Measurements from ENCODE around the gene ITPKB.

ITPKB gene

GRCh38 chr1:226650236-226650841, 88.7 kb downstream of the ITPKB start:
- intact Hi-C loops (cut with DNase I), result no loop called here
- DNase-seq, result no peak

GRCh38 chr1:226649780-226650179, 89.3 kb downstream of the ITPKB start:
- intact Hi-C loops (cut with DNase I), result no loop called here
- DNase-seq, result peak in 10 of 42 donors; percentile 39 to 69 (median 54)

- intact Hi-C loops (cut with DNase I), result no loop called here
- DNase-seq, result no peak
Observed at GRCh38 chr1:226649244-226649643, 89.8 kb downstream of the ITPKB start.

- no peak for DNase-seq
- intact Hi-C loops (cut with DNase I), result no loop called here
Observed at GRCh38 chr1:226648421-226648820, 90.7 kb downstream of the ITPKB start.

GRCh38 chr1:226647719-226648118, 91.4 kb downstream of the ITPKB start:
- DNase-seq, result no peak
- intact Hi-C loops (cut with DNase I), result no loop called here

- intact Hi-C loops (cut with DNase I), result no loop called here
- no peak for DNase-seq
Observed at GRCh38 chr1:226646870-226647449, 92.1 kb downstream of the ITPKB start.

GRCh38 chr1:226646026-226646869, 92.8 kb downstream of the ITPKB start:
- DNase-seq, result no peak
- intact Hi-C loops (cut with DNase I), result no loop called here

GRCh38 chr1:226645279-226645976, 93.7 kb downstream of the ITPKB start:
- DNase-seq, result no peak
- intact Hi-C loops (cut with DNase I), result no loop called here

- peak in 3 of 42 donors; percentile 48 to 68 (median 54) for DNase-seq
- intact Hi-C loops (cut with DNase I), result no loop called here
Observed at GRCh38 chr1:226644541-226645176, 94.4 kb downstream of the ITPKB start.

- no peak for DNase-seq
- intact Hi-C loops (cut with DNase I), result no loop called here
Observed at GRCh38 chr1:226643611-226644540, 95.2 kb downstream of the ITPKB start.

GRCh38 chr1:226643177-226643576, 95.9 kb downstream of the ITPKB start:
- DNase-seq, result peak in 39 of 42 donors; percentile 43 to 91 (median 71)
- intact Hi-C loops (cut with DNase I), result no loop called here

- DNase-seq, result no peak
- intact Hi-C loops (cut with DNase I), result no loop called here
Observed at GRCh38 chr1:226642421-226642820, 96.7 kb downstream of the ITPKB start.

GRCh38 chr1:226641671-226642231, 97.3 kb downstream of the ITPKB start:
- peak in 1 of 42 donors; percentile 4 for DNase-seq
- intact Hi-C loops (cut with DNase I), result no loop called here

- intact Hi-C loops (cut with DNase I), result no loop called here
- peak in 1 of 42 donors; percentile 17 for DNase-seq
Observed at GRCh38 chr1:226640321-226641136, 98.6 kb downstream of the ITPKB start.

- peak in 5 of 42 donors; percentile 6 to 23 (median 10) for DNase-seq
- intact Hi-C loops (cut with DNase I), result loop anchor here (10.0 kb wide), 2 partner anchors 45 to 795 kb away; no protein-coding TSS in a partner anchor
Observed at GRCh38 chr1:226639631-226640061, 99.4 kb downstream of the ITPKB start.

- intact Hi-C loops (cut with DNase I), result loop anchor here (10.0 kb wide), 2 partner anchors 46 to 796 kb away; no protein-coding TSS in a partner anchor
- DNase-seq, result peak in 9 of 42 donors; percentile 1 to 30 (median 9)
Observed at GRCh38 chr1:226639206-226639605, 99.9 kb downstream of the ITPKB start.
